ENCODE data around the gene DYRK2.

Gene DYRK2

GRCh38 chr12:67650388-67651131, 2.0 kb downstream of the DYRK2 start:
- peaks cover 38% of the 10 kb centered on the region for H3K36me3 Mint-ChIP-seq (ENCODE audit: low read depth)
- H3K4me1 Mint-ChIP-seq (ENCODE audit: low read depth), result peaks cover 49% of the 10 kb centered on the region
- H3K9me3 Mint-ChIP-seq, result no peaks in the 10 kb centered on the region
- peak overlapping the region; percentile 100 for H3K4me3 Mint-ChIP-seq
- peak overlapping the region; percentile 96 for H3K27ac Mint-ChIP-seq
- H3K27me3 Mint-ChIP-seq (ENCODE audit: low read depth), result no peaks in the 10 kb centered on the region

GRCh38 chr12:67651132-67651695, 2.7 kb downstream of the DYRK2 start:
- Mint-ChIP-seq H3K36me3 (ENCODE audit: low read depth) (peaks cover 41% of the 10 kb centered on the region), H3K27ac (peak overlapping the region; percentile 96), H3K4me1 (ENCODE audit: low read depth) (peaks cover 50% of the 10 kb centered on the region), H3K9me3 (no peaks in the 10 kb centered on the region), H3K4me3 (peak overlapping the region; percentile 100), H3K27me3 (ENCODE audit: low read depth) (no peaks in the 10 kb centered on the region)

GRCh38 chr12:67655829-67656228, 7.3 kb downstream of the DYRK2 start:
- H3K27ac Mint-ChIP-seq, result no peak overlapping the region
- peaks cover 61% of the 10 kb centered on the region for H3K36me3 Mint-ChIP-seq (ENCODE audit: low read depth)
- H3K9me3 Mint-ChIP-seq, result no peaks in the 10 kb centered on the region
- H3K4me1 Mint-ChIP-seq (ENCODE audit: low read depth), result peaks cover 47% of the 10 kb centered on the region
- no peaks in the 10 kb centered on the region for H3K27me3 Mint-ChIP-seq (ENCODE audit: low read depth)
- H3K4me3 Mint-ChIP-seq, result no peak overlapping the region

GRCh38 chr12:67656251-67656650, 7.7 kb downstream of the DYRK2 start:
- peaks cover 44% of the 10 kb centered on the region for H3K4me1 Mint-ChIP-seq (ENCODE audit: low read depth)
- H3K27me3 Mint-ChIP-seq (ENCODE audit: low read depth), result no peaks in the 10 kb centered on the region
- peak overlapping the region; percentile 17 for H3K27ac Mint-ChIP-seq
- H3K36me3 Mint-ChIP-seq (ENCODE audit: low read depth), result peaks cover 58% of the 10 kb centered on the region
- H3K4me3 Mint-ChIP-seq, result no peak overlapping the region
- H3K9me3 Mint-ChIP-seq, result no peaks in the 10 kb centered on the region

- H3K4me3 Mint-ChIP-seq, result no peak overlapping the region
- H3K4me1 Mint-ChIP-seq (ENCODE audit: low read depth), result peaks cover 39% of the 10 kb centered on the region
- H3K9me3 Mint-ChIP-seq, result no peaks in the 10 kb centered on the region
- no peak overlapping the region for H3K27ac Mint-ChIP-seq
- H3K27me3 Mint-ChIP-seq (ENCODE audit: low read depth), result no peaks in the 10 kb centered on the region
- H3K36me3 Mint-ChIP-seq (ENCODE audit: low read depth), result peaks cover 62% of the 10 kb centered on the region
Observed at GRCh38 chr12:67658486-67658885, 9.9 kb downstream of the DYRK2 start.

GRCh38 chr12:67659292-67659691, 10.7 kb downstream of the DYRK2 start:
- H3K4me1 Mint-ChIP-seq (ENCODE audit: low read depth), result peaks cover 32% of the 10 kb centered on the region

GRCh38 chr12:67661311-67662021, 12.9 kb downstream of the DYRK2 start:
- Mint-ChIP-seq H3K27me3 (ENCODE audit: low read depth) (no peaks in the 10 kb centered on the region), H3K4me3 (no peak overlapping the region), H3K4me1 (ENCODE audit: low read depth) (peaks cover 24% of the 10 kb centered on the region), H3K27ac (no peak overlapping the region), H3K9me3 (no peaks in the 10 kb centered on the region), H3K36me3 (ENCODE audit: low read depth) (peaks cover 53% of the 10 kb centered on the region)

More at GRCh38 chr12:67659292-67659691, 10.7 kb downstream of the DYRK2 start:
- H3K27ac Mint-ChIP-seq, result no peak overlapping the region
- peaks cover 61% of the 10 kb centered on the region for H3K36me3 Mint-ChIP-seq (ENCODE audit: low read depth)
- no peaks in the 10 kb centered on the region for H3K27me3 Mint-ChIP-seq (ENCODE audit: low read depth)
- H3K4me3 Mint-ChIP-seq, result no peak overlapping the region
- H3K9me3 Mint-ChIP-seq, result no peaks in the 10 kb centered on the region

- Mint-ChIP-seq H3K4me3 (no peak overlapping the region), H3K27ac (peak overlapping the region; percentile 5), H3K27me3 (ENCODE audit: low read depth) (no peaks in the 10 kb centered on the region), H3K36me3 (ENCODE audit: low read depth) (peaks cover 44% of the 10 kb centered on the region), H3K4me1 (ENCODE audit: low read depth) (peaks cover 18% of the 10 kb centered on the region), H3K9me3 (no peaks in the 10 kb centered on the region)
Observed at GRCh38 chr12:67662910-67663538, 14.5 kb downstream of the DYRK2 start.

GRCh38 chr12:67664171-67664570, 15.6 kb downstream of the DYRK2 start:
- H3K9me3 Mint-ChIP-seq, result no peaks in the 10 kb centered on the region
- H3K27ac Mint-ChIP-seq, result no peak overlapping the region
- peaks cover 16% of the 10 kb centered on the region for H3K4me1 Mint-ChIP-seq (ENCODE audit: low read depth)
- H3K4me3 Mint-ChIP-seq, result no peak overlapping the region
- H3K36me3 Mint-ChIP-seq (ENCODE audit: low read depth), result peaks cover 39% of the 10 kb centered on the region
- H3K27me3 Mint-ChIP-seq (ENCODE audit: low read depth), result no peaks in the 10 kb centered on the region

- Mint-ChIP-seq H3K27ac (no peak overlapping the region), H3K4me1 (ENCODE audit: low read depth) (peaks cover 21% of the 10 kb centered on the region), H3K36me3 (ENCODE audit: low read depth) (peaks cover 38% of the 10 kb centered on the region), H3K9me3 (no peaks in the 10 kb centered on the region), H3K27me3 (ENCODE audit: low read depth) (no peaks in the 10 kb centered on the region), H3K4me3 (no peak overlapping the region)
Observed at GRCh38 chr12:67665679-67666078, 17.1 kb downstream of the DYRK2 start.

GRCh38 chr12:67666605-67667004, 18.1 kb downstream of the DYRK2 start:
- Mint-ChIP-seq H3K36me3 (ENCODE audit: low read depth) (peaks cover 34% of the 10 kb centered on the region), H3K9me3 (no peaks in the 10 kb centered on the region), H3K4me3 (no peak overlapping the region), H3K27me3 (ENCODE audit: low read depth) (no peaks in the 10 kb centered on the region), H3K27ac (no peak overlapping the region), H3K4me1 (ENCODE audit: low read depth) (peaks cover 15% of the 10 kb centered on the region)

GRCh38 chr12:67667276-67668073, 18.9 kb downstream of the DYRK2 start:
- H3K27me3 Mint-ChIP-seq (ENCODE audit: low read depth), result no peaks in the 10 kb centered on the region
- no peak overlapping the region for H3K4me3 Mint-ChIP-seq
- H3K36me3 Mint-ChIP-seq (ENCODE audit: low read depth), result peaks cover 34% of the 10 kb centered on the region
- H3K27ac Mint-ChIP-seq, result no peak overlapping the region
- peaks cover 15% of the 10 kb centered on the region for H3K4me1 Mint-ChIP-seq (ENCODE audit: low read depth)
- peaks cover 5% of the 10 kb centered on the region for H3K9me3 Mint-ChIP-seq

- peaks cover 12% of the 10 kb centered on the region for H3K4me1 Mint-ChIP-seq (ENCODE audit: low read depth)
- no peaks in the 10 kb centered on the region for H3K27me3 Mint-ChIP-seq (ENCODE audit: low read depth)
- peaks cover 37% of the 10 kb centered on the region for H3K36me3 Mint-ChIP-seq (ENCODE audit: low read depth)
- no peak overlapping the region for H3K27ac Mint-ChIP-seq
- no peak overlapping the region for H3K4me3 Mint-ChIP-seq
- H3K9me3 Mint-ChIP-seq, result peaks cover 16% of the 10 kb centered on the region
Observed at GRCh38 chr12:67669217-67669933, 20.8 kb downstream of the DYRK2 start.
